OCI-LY1 (cell line): ENCODE results near the gene WLS.

Source experiments
- H2AFZ ChIP-seq: fragments of 200-600 bp; sonication (generic), shearing (Covaris generic); 2 replicates; pipeline ENCODE4 v1.6.0; 2014; ENCODE audit warnings: antibody characterized with exemption, mild to moderate bottlenecking, low read length
- H3F3A ChIP-seq: fragments of 200-600 bp; sonication (generic), shearing (Covaris generic); 2 replicates; pipeline ENCODE4 v1.6.0; 2014; ENCODE audit warnings: mild to moderate bottlenecking, antibody characterized with exemption, low read length, moderate library complexity; ENCODE audit not compliant: insufficient read depth
- H3K27ac ChIP-seq: fragments of 200-600 bp; sonication (generic); 2 replicates; pipeline ENCODE4 v1.5.1; 2014; ENCODE audit warnings: low read length, mixed run types, mild to moderate bottlenecking, low read depth; ENCODE audit not compliant: poor library complexity, severe bottlenecking
- H3K27me3 ChIP-seq: fragments of 200-600 bp; sonication (generic); 2 replicates; pipeline ENCODE4 v1.6.0; 2014; ENCODE audit warnings: antibody characterized with exemption, mild to moderate bottlenecking, low read length, moderate library complexity; ENCODE audit not compliant: insufficient read depth
- H3K36me3 ChIP-seq: fragments of 200-600 bp; sonication (generic); 2 replicates; pipeline ENCODE4 v1.6.1; 2014; ENCODE audit warnings: mild to moderate bottlenecking, antibody characterized with exemption, low read length, moderate library complexity, mixed read lengths; ENCODE audit not compliant: insufficient read depth
- H3K4me1 ChIP-seq: fragments of 200-600 bp; sonication (generic); 2 replicates; pipeline ENCODE4 v1.5.1; 2014; ENCODE audit warnings: mild to moderate bottlenecking, low read length, moderate library complexity; ENCODE audit not compliant: insufficient read depth, severe bottlenecking
- H3K4me2 ChIP-seq: fragments of 200-600 bp; sonication (generic), shearing (Covaris generic); 2 replicates; pipeline ENCODE4 v1.6.1; 2014; ENCODE audit warnings: low read length
- H3K4me3 ChIP-seq: fragments of 200-600 bp; sonication (generic); 2 replicates; pipeline ENCODE4 v1.5.1; 2014; ENCODE audit warnings: low read length, low read depth, mild to moderate bottlenecking, mixed read lengths; ENCODE audit not compliant: poor library complexity, severe bottlenecking
- H3K79me2 ChIP-seq: fragments of 200-600 bp; shearing (Covaris generic); 2 replicates; pipeline ENCODE4 v1.6.1; 2016; ENCODE audit warnings: mixed run types, low read length, mixed read lengths; ENCODE audit not compliant: insufficient read depth
- H3K9ac ChIP-seq: fragments of 200-600 bp; sonication (generic), shearing (Covaris generic); 2 replicates; pipeline ENCODE4 v1.6.1; 2014; ENCODE audit warnings: mild to moderate bottlenecking, low read length, mixed read lengths
- H3K9me2 ChIP-seq: fragments of 200-600 bp; sonication (generic), shearing (Covaris generic); 2 replicates; pipeline ENCODE4 v1.6.1; 2014; ENCODE audit warnings: low read depth, mild to moderate bottlenecking, low read length, mixed read lengths
- H3K9me3 ChIP-seq: fragments of 200-600 bp; shearing (Covaris generic); 2 replicates; pipeline ENCODE4 v1.6.1; 2014; ENCODE audit warnings: low read length, mixed read lengths
- H4K20me1 ChIP-seq: fragments of 200-600 bp; sonication (generic), shearing (Covaris generic); 2 replicates; pipeline ENCODE4 v1.6.0; 2016; ENCODE audit warnings: mild to moderate bottlenecking, low read length; ENCODE audit not compliant: insufficient read depth
- EZH2 ChIP-seq: fragments of 200-600 bp; sonication (generic), shearing (Covaris generic); IDR thresholded peaks from 2 replicates; pipeline ENCODE4 v1.8.0; 2017; ENCODE audit warnings: borderline replicate concordance, mixed run types, mild to moderate bottlenecking, antibody characterized with exemption, low read length, moderate library complexity, mixed read lengths
- TF ChIP-seq, protein P1 (sequence below): fragments of 200-600 bp; sonication (generic), shearing (Covaris generic); IDR thresholded peaks from 2 replicates; pipeline ENCODE4 v1.5.1; 2017; ENCODE audit warnings: mild to moderate bottlenecking, antibody characterized with exemption, low read length, moderate library complexity, mixed read lengths

The WLS gene

DNA sequence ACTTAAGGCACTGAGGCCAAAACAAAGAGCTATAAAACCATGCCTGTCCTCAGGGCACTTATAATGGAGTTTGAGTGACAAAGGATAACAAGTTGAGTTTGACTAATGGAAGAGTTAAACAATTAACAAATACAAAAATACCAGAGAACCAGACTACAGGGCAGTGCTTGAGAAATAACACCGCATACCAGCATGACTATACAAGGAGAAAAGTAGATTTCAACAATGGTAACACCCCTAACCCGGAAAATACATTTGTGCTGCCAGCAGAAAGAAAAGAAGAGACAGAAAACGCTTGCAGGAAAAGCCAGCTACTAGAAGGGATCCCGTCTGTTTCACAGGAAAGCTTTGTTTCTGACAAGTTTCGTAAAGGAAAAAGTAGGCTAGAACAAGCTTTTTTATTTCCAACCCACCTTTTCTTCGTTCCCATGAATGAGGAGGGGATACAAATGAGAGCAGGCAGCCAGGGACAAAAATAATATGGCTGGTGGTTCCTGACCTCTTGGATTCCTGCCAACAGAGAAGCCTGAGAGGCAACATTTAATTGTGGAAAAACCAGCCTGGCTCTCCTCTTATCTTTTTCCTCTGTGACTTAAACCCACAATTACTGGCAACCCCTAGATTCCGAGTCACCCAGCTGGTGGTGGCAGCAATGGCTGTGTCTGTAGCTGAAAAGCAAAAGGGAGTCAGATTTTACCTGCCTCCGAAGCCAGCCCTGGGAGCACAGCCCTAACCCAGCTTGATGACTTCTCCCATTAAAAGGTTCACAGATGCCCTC lies 56.5 kb downstream of the WLS start:
- no peaks in the 10 kb centered on the region for H3K27me3 ChIP-seq
- H3K36me3 ChIP-seq = no peaks in the 10 kb centered on the region
- no peaks in the 10 kb centered on the region for H3K79me2 ChIP-seq
- no peaks in the 10 kb centered on the region for H3K4me1 ChIP-seq
- no peaks in the 10 kb centered on the region for H3K9me2 ChIP-seq
- no peak overlapping the region for H3K27ac ChIP-seq
- no peak overlapping the region for H3K4me3 ChIP-seq
- H3K9me3 ChIP-seq = no peaks in the 10 kb centered on the region
- H3K4me2 ChIP-seq = no peak overlapping the region
- H3K9ac ChIP-seq = no peak overlapping the region
- TF ChIP-seq, protein P1, sequence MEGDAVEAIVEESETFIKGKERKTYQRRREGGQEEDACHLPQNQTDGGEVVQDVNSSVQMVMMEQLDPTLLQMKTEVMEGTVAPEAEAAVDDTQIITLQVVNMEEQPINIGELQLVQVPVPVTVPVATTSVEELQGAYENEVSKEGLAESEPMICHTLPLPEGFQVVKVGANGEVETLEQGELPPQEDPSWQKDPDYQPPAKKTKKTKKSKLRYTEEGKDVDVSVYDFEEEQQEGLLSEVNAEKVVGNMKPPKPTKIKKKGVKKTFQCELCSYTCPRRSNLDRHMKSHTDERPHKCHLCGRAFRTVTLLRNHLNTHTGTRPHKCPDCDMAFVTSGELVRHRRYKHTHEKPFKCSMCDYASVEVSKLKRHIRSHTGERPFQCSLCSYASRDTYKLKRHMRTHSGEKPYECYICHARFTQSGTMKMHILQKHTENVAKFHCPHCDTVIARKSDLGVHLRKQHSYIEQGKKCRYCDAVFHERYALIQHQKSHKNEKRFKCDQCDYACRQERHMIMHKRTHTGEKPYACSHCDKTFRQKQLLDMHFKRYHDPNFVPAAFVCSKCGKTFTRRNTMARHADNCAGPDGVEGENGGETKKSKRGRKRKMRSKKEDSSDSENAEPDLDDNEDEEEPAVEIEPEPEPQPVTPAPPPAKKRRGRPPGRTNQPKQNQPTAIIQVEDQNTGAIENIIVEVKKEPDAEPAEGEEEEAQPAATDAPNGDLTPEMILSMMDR = no peak
- no peak for TF ChIP-seq EZH2
- no peak overlapping the region for H2AFZ ChIP-seq
- H4K20me1 ChIP-seq = no peaks in the 10 kb centered on the region
- H3F3A ChIP-seq = no peaks in the 10 kb centered on the region

DNA sequence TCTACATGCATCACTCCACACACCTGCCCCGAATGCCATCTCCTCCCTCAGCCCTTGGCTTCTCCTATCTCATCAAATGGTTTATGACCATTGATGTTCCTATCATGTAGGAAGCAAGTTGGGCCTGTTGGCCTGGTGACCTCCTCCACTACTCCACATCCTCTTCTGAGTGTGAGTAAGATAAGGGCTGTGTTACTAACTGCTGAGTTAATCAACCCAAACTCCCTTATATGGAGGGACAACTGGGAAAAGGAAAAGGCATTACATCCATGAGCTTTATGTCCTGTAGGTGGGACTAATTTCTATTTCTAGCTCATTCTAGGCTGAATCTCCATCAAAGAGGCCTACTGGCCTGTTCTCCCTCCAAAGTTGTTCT lies 57.6 kb downstream of the WLS start:
- Histone ChIP-seq H3K9me3 (no peaks in the 10 kb centered on the region), H3K4me3 (no peak overlapping the region), H3K4me2 (no peak overlapping the region), H2AFZ (no peak overlapping the region), H4K20me1 (no peaks in the 10 kb centered on the region), H3K27ac (no peak overlapping the region), H3F3A (no peaks in the 10 kb centered on the region), H3K9ac (no peak overlapping the region), H3K9me2 (no peaks in the 10 kb centered on the region), H3K4me1 (no peaks in the 10 kb centered on the region), H3K79me2 (no peaks in the 10 kb centered on the region), H3K27me3 (no peaks in the 10 kb centered on the region), H3K36me3 (no peaks in the 10 kb centered on the region)
- no peak for TF ChIP-seq EZH2
- TF ChIP-seq, protein P1 = no peak

DNA sequence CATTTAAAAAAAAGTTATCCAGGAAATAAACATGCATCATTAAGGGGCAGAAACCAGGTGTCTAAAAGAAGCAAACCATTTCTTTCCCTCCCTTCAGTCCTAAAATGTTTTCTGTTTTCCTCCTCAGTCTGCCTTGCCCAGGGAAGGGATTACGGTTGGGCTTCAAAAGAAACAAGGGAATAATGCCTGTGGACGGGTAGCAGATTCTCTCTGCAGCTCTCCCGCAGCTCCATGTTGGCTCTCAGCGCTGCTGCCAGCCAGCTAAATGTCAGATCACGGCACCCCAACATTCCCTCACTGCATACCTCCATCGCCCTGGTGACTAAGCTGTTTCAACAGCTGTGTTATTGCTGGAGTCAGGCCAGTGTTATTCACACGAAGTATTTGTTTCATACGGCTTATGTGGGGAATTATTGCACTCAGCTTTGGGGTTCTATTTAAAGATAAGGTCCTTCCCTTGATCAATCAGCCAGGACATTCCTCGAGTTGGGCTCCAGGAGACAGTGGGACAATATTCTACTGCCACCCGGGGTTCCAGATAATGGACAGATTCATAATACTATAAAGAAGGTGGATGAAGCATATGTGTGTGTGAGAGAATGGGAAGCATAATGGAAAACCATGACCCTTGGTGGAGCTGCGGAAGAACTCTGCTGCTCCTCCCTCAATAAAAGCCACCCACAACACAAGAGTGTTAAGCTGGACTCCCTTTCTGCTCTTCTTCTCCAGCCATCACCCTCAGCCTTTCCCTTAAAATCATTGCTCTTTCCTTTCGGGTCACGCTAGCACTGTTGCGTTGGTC lies 58.2 kb downstream of the WLS start:
- Histone ChIP-seq H4K20me1 (no peaks in the 10 kb centered on the region), H3K9me3 (no peaks in the 10 kb centered on the region), H3K27ac (no peak overlapping the region), H3K4me2 (no peak overlapping the region), H3K9ac (no peak overlapping the region), H3K4me3 (no peak overlapping the region), H3K36me3 (no peaks in the 10 kb centered on the region), H3K4me1 (no peaks in the 10 kb centered on the region), H3K79me2 (no peaks in the 10 kb centered on the region), H3K9me2 (no peaks in the 10 kb centered on the region), H3F3A (no peaks in the 10 kb centered on the region), H2AFZ (no peak overlapping the region), H3K27me3 (no peaks in the 10 kb centered on the region)
- TF ChIP-seq, protein P1 = no peak
- no peak for TF ChIP-seq EZH2
